Ovary (tissue), 3 donors: ENCODE measurements around the gene CTIF.

Experiments used
- EP300 ChIP-seq: sonication (generic); formaldehyde crosslinking; IDR thresholded peaks from one replicate; pipeline ENCODE4 v1.6.1; 2017; ENCODE audit warnings: antibody characterized with exemption
- POLR2A ChIP-seq: fragments of 450-650 bp; IDR thresholded peaks from one replicate; pipeline ENCODE4 v1.6.1; 2017; ENCODE audit warnings: antibody characterized with exemption, mild to moderate bottlenecking, moderate library complexity
- TF ChIP-seq, protein P1 (sequence below), 3 donors: fragments of 450-650 bp in 2 of 3; fragments of 200-600 bp in 1 of 3; IDR thresholded peaks; one replicate each; pipeline versions ENCODE4 v1.5.1 to v1.8.0; 2016 to 2022; ENCODE audit warnings: antibody characterized with exemption in 3 of 3, mild to moderate bottlenecking in 1 of 3
- donor health status: DM: no; HTN: no; CAD: no.

DNA sequence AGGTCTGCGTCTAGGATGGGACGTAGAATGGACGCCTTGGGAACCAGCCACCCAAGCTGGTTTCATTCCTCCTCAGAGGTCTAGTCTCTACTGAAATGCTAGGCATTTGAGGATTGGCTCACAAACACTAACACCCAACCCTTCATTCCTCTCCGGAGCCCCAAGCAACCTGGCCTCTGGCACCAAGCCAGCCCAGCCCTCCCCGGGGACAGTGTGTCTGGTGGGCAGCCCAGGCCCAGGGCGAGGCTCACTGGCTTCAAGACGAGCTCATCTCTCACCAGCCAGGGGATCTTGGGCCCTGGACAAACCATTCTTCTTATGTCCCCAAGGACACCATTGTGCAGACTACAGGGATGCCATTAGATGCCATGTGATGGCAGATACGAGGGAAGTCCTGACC, 182.5 kb downstream of the CTIF start:
- TF ChIP-seq, protein P1, sequence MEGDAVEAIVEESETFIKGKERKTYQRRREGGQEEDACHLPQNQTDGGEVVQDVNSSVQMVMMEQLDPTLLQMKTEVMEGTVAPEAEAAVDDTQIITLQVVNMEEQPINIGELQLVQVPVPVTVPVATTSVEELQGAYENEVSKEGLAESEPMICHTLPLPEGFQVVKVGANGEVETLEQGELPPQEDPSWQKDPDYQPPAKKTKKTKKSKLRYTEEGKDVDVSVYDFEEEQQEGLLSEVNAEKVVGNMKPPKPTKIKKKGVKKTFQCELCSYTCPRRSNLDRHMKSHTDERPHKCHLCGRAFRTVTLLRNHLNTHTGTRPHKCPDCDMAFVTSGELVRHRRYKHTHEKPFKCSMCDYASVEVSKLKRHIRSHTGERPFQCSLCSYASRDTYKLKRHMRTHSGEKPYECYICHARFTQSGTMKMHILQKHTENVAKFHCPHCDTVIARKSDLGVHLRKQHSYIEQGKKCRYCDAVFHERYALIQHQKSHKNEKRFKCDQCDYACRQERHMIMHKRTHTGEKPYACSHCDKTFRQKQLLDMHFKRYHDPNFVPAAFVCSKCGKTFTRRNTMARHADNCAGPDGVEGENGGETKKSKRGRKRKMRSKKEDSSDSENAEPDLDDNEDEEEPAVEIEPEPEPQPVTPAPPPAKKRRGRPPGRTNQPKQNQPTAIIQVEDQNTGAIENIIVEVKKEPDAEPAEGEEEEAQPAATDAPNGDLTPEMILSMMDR (IDR thresholded peaks at IDR 0.05): no peak
- no peak for TF ChIP-seq POLR2A
- TF ChIP-seq EP300: no peak
